ENCODE data around the gene TMEM181.
A peak's percentile ranks its signal among the peaks of the same experiment; 100 is the strongest.

TMEM181 gene

DNA sequence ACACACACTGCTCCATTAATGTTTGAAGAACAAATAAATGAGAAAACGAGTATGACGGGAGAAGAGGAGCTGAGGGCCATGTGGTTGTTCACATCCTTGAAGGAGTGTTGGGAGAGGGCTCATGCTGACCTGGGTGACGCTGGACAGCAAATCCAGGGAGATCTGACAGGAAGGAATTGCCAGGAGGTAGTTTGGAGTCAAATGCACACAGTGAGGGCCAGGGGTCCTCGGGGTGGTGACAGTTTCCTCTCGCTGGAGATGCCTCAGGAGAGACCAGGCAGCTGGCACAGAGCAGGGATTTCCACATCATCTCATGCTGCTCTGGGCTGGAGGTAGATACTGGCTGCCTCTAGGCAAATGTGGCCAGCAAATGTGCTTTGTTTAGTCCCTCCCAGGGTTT lies 2.0 kb upstream of the TMEM181 start:
- Histone ChIP-seq H3K9me3 (ENCODE audit: severe bottlenecking) (no peaks in the 10 kb centered on the region), H3K27ac (no peak overlapping the region), H3K4me3 (ENCODE audit: low read depth, low read length) (no peak overlapping the region), H3K27me3 (ENCODE audit: insufficient read depth, low read depth, severe bottlenecking) (no peaks in the 10 kb centered on the region), H3K36me3 (peaks cover 19% of the 10 kb centered on the region)
- no peak for DNase-seq
- TF ChIP-seq, protein P1, sequence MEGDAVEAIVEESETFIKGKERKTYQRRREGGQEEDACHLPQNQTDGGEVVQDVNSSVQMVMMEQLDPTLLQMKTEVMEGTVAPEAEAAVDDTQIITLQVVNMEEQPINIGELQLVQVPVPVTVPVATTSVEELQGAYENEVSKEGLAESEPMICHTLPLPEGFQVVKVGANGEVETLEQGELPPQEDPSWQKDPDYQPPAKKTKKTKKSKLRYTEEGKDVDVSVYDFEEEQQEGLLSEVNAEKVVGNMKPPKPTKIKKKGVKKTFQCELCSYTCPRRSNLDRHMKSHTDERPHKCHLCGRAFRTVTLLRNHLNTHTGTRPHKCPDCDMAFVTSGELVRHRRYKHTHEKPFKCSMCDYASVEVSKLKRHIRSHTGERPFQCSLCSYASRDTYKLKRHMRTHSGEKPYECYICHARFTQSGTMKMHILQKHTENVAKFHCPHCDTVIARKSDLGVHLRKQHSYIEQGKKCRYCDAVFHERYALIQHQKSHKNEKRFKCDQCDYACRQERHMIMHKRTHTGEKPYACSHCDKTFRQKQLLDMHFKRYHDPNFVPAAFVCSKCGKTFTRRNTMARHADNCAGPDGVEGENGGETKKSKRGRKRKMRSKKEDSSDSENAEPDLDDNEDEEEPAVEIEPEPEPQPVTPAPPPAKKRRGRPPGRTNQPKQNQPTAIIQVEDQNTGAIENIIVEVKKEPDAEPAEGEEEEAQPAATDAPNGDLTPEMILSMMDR (IDR thresholded peaks at IDR 0.05; ENCODE audit: low read depth, low read length), result no peak

DNA sequence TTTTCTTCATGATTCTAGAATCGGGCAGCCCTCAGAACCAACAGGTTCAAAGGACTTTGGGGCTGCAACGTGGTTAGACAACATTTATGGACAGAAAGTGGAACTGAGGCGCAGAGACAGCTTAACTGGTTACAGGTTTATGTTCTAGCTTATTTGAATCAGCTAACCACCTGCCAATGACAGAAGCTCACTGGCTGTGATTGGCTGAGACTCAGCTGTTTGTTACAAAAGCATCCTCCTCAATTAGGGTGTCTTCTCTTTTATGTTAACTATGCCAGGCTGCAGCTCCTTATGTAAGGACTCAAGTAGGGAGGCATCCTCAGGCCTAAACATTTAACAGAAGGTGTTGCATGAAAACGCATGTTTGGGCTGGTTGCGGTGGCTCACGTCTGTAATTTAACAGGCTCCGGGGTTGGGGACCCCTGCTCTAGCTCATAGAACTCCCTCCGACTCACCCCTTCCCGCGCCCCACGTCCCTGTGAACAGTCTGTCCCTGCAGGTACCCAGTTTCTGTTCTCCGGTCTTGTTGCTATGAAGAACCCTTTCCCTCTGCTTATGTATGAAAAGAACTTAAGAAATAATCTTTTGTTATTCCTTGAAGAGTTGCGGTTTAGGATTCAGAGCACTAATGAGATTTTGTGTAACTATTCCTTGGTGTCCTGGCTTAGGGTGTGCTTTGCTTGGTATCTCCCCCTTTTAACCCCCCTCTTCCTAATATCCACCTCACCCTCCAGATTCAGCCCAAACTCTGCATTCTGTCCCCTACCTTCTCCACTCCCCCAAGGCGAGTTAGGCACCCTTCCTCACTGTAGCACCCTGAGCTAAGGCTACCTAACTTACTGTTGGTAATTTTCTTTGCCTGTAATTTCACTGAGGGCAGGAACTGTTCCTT lies 1.2 kb upstream of the TMEM181 start:
- peak overlapping the region; percentile 32; the same call in 1 of the 2 replicates for H3K27ac ChIP-seq
- H3K36me3 ChIP-seq, result peaks cover 20% of the 10 kb centered on the region
- no peaks in the 10 kb centered on the region for H3K27me3 ChIP-seq (ENCODE audit: insufficient read depth, low read depth, severe bottlenecking)
- TF ChIP-seq, protein P1 (IDR thresholded peaks at IDR 0.05; ENCODE audit: low read depth, low read length), result no peak
- no peak overlapping the region for H3K4me3 ChIP-seq (ENCODE audit: low read depth, low read length)
- DNase-seq, result no peak
- H3K9me3 ChIP-seq (ENCODE audit: severe bottlenecking), result no peaks in the 10 kb centered on the region

DNA sequence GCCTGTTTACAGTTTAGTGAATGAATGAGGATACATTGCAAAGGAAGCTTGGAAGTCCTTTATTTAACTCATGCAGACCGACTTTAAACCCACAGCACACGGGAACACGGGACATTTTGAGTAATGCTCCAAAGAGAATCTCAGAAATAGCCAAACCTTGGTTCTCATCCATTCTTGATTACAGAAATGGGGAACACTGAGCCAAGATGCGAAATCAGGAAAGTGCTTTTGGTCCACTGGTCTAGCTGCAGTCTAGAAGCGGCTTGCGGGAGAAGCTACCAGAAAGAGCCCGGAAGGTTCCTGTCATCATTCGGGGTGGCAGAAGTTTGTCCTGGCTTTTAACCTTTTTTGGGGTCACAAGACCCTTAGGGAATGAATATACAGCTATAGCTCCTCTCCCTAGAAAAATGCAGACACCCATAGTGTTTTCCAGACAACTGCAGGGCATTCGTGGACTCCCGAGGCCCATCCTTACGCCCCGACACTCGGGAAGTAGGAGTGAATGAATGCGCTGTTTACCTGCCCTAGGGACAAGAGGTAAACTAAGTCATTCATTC lies 475 bp upstream of the TMEM181 start:
- TF ChIP-seq, protein P1 (IDR thresholded peaks at IDR 0.05; ENCODE audit: low read depth, low read length), result no peak
- Histone ChIP-seq H3K36me3 (peaks cover 20% of the 10 kb centered on the region), H3K27ac (peak overlapping the region; percentile 32), H3K9me3 (ENCODE audit: severe bottlenecking) (no peaks in the 10 kb centered on the region), H3K4me3 (ENCODE audit: low read depth, low read length) (peak overlapping the region; percentile 38), H3K27me3 (ENCODE audit: insufficient read depth, low read depth, severe bottlenecking) (no peaks in the 10 kb centered on the region)
- DNase-seq, result no peak

- H3K4me3 ChIP-seq (ENCODE audit: low read depth, low read length), result peak overlapping the region; percentile 78
- no peak for DNase-seq
- peaks cover 20% of the 10 kb centered on the region for H3K36me3 ChIP-seq
- no peaks in the 10 kb centered on the region for H3K9me3 ChIP-seq (ENCODE audit: severe bottlenecking)
- TF ChIP-seq, protein P1 (IDR thresholded peaks at IDR 0.05; ENCODE audit: low read depth, low read length), result no peak
- H3K27me3 ChIP-seq (ENCODE audit: insufficient read depth, low read depth, severe bottlenecking), result no peaks in the 10 kb centered on the region
- peak overlapping the region; percentile 86 for H3K27ac ChIP-seq
Measured at GRCh38 chr6:158560836-158561320, 987 bp downstream of the TMEM181 start.

DNA sequence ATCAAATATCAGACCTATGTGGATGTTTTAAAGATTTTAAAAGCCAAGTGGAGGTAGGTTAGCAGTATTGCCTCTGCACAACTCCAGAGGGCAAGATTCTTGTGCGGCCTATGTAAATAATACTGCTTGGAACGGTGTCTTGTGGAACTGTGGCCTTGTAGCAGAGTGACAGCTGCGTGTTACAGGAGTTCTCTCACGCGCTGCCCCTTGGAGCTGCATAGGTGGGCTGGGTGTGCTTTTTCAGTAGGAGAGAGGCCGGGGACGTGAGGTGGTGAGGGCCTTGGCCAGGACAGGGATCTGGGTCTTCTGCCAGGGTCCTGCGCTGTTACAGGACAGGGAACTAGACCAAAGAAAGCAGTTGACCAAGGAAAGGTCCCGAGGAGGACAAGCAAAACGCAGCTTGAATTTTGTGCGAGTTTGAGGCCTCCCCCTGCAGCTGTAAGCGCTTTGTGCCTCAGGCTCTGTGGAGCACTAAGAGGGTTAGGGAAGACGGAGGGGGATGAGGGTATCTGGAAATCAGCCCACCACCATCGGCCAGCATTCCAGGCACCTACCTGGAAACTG lies 1.5 kb downstream of the TMEM181 start:
- peak overlapping the region; percentile 78; the same call in 1 of the 2 replicates for H3K4me3 ChIP-seq (ENCODE audit: low read depth, low read length)

More for the DNA sequence above, 1.5 kb downstream of the TMEM181 start:
- Histone ChIP-seq H3K36me3 (peaks cover 15% of the 10 kb centered on the region), H3K9me3 (ENCODE audit: severe bottlenecking) (no peaks in the 10 kb centered on the region), H3K27me3 (ENCODE audit: insufficient read depth, low read depth, severe bottlenecking) (no peaks in the 10 kb centered on the region), H3K27ac (no peak overlapping the region)
- TF ChIP-seq, protein P1 (IDR thresholded peaks at IDR 0.05; ENCODE audit: low read depth, low read length), result no peak
- no peak for DNase-seq

Measured in WERI-Rb-1 (cell line).